ENCODE measurements around the gene ABHD3. TPM values are rescaled to one million over a fixed set of nuclear protein-coding genes. Genes with fewer than 3 reads are reported as not detected.

The ABHD3 gene
- polyA plus RNA-seq, 1 donor from 2014 or later = 7.9 TPM

- Histone ChIP-seq H3K4me3 (ENCODE audit: low read length) (no peak overlapping the region), H3F3A (ENCODE audit: insufficient read depth, low read length, poor library complexity, severe bottlenecking) (no peaks in the 10 kb centered on the region), H3K9me2 (ENCODE audit: insufficient read depth, low read length) (no peaks in the 10 kb centered on the region), H3K27me3 (ENCODE audit: insufficient read depth, low read depth, low read length) (no peaks in the 10 kb centered on the region), H3K36me3 (ENCODE audit: insufficient read depth, low read length) (no peaks in the 10 kb centered on the region), H3K79me2 (replicated peaks; ENCODE audit: insufficient read depth, low read length) (no peaks in the 10 kb centered on the region), H4K20me1 (ENCODE audit: insufficient read depth) (no peaks in the 10 kb centered on the region), H3K9ac (ENCODE audit: low read length) (no peak overlapping the region), H3K9me3 (ENCODE audit: low read length) (no peaks in the 10 kb centered on the region), H3K4me2 (ENCODE audit: low read length) (no peak overlapping the region), H2AFZ (ENCODE audit: low read depth, low read length) (no peak overlapping the region), H3K27ac (ENCODE audit: low read length) (no peak overlapping the region)
- TF ChIP-seq SMC3 (conservative IDR thresholded peaks at IDR 0.05; ENCODE audit: poor library complexity) (no peak), MXI1 (conservative IDR thresholded peaks at IDR 0.05; ENCODE audit: poor library complexity, severe bottlenecking) (no peak), CTCF (IDR thresholded peaks at IDR 0.05; ENCODE audit: poor library complexity, severe bottlenecking) (no peak), TAF1 (IDR thresholded peaks at IDR 0.05; ENCODE audit: low read depth) (no peak), EP300 (conservative IDR thresholded peaks at IDR 0.05; ENCODE audit: poor library complexity, severe bottlenecking) (no peak), EZH2 (IDR thresholded peaks at IDR 0.05; ENCODE audit: borderline replicate concordance, insufficient read depth, low read length, poor library complexity, severe bottlenecking) (no peak), POLR2AphosphoS5 (IDR thresholded peaks at IDR 0.05) (no peak), RAD21 (conservative IDR thresholded peaks at IDR 0.05) (no peak), REST (IDR thresholded peaks at IDR 0.05; ENCODE audit: borderline replicate concordance) (no peak)
Observed at GRCh38 chr18:21634588-21635199, 69.9 kb downstream of the ABHD3 start.

- Histone ChIP-seq H3K4me2 (ENCODE audit: low read length) (no peak overlapping the region), H3K4me3 (ENCODE audit: low read length) (no peak overlapping the region), H3K79me2 (replicated peaks; ENCODE audit: insufficient read depth, low read length) (no peaks in the 10 kb centered on the region), H3F3A (ENCODE audit: insufficient read depth, low read length, poor library complexity, severe bottlenecking) (no peaks in the 10 kb centered on the region), H3K27ac (ENCODE audit: low read length) (no peak overlapping the region), H3K9me2 (ENCODE audit: insufficient read depth, low read length) (no peaks in the 10 kb centered on the region), H3K36me3 (ENCODE audit: insufficient read depth, low read length) (peaks cover 9% of the 10 kb centered on the region), H4K20me1 (ENCODE audit: insufficient read depth) (no peaks in the 10 kb centered on the region), H3K27me3 (ENCODE audit: insufficient read depth, low read depth, low read length) (no peaks in the 10 kb centered on the region), H3K9me3 (ENCODE audit: low read length) (no peaks in the 10 kb centered on the region), H3K9ac (ENCODE audit: low read length) (no peak overlapping the region), H2AFZ (ENCODE audit: low read depth, low read length) (no peak overlapping the region)
- TF ChIP-seq SMC3 (conservative IDR thresholded peaks at IDR 0.05; ENCODE audit: poor library complexity) (no peak), TAF1 (IDR thresholded peaks at IDR 0.05; ENCODE audit: low read depth) (no peak), MXI1 (conservative IDR thresholded peaks at IDR 0.05; ENCODE audit: poor library complexity, severe bottlenecking) (no peak), EP300 (conservative IDR thresholded peaks at IDR 0.05; ENCODE audit: poor library complexity, severe bottlenecking) (no peak), REST (IDR thresholded peaks at IDR 0.05; ENCODE audit: borderline replicate concordance) (no peak), RAD21 (conservative IDR thresholded peaks at IDR 0.05) (no peak), POLR2AphosphoS5 (IDR thresholded peaks at IDR 0.05) (no peak), EZH2 (IDR thresholded peaks at IDR 0.05; ENCODE audit: borderline replicate concordance, insufficient read depth, low read length, poor library complexity, severe bottlenecking) (no peak)
Observed at GRCh38 chr18:21632393-21632792, 72.2 kb downstream of the ABHD3 start.

Data from neural cell (in vitro differentiated cells).